SK-N-SH treated with all-trans-retinoic acid at 6 μM for 48 hours (cell line): ENCODE data around the gene CRIP3.

Source experiments
- ATAC-seq: fragments of 200-7000 bp; cut with Tn5 transposase; 3 replicates; pipeline ENCODE4 v1.9.1; 2020; ENCODE audit warnings: mild to moderate bottlenecking, moderate library complexity
- ARNTL ChIP-seq: fragments of 450-650 bp; formaldehyde crosslinking; IDR thresholded peaks from 2 replicates; pipeline ENCODE4 v1.5.0; 2020; ENCODE audit warnings: low read depth, mild to moderate bottlenecking, moderate library complexity, borderline replicate concordance
- BACH2 ChIP-seq: fragments of 250-450 bp; sonication (Bioruptor Pico); IDR thresholded peaks from 2 replicates; pipeline ENCODE4 v1.9.0; 2021; ENCODE audit warnings: mild to moderate bottlenecking, borderline replicate concordance
- CREB5 ChIP-seq: fragments of 250-450 bp; sonication (Bioruptor Pico); IDR thresholded peaks from 2 replicates; pipeline ENCODE4 v1.5.1; 2020; ENCODE audit warnings: low read depth, mild to moderate bottlenecking, moderate library complexity
- CSDC2 ChIP-seq: fragments of 250-450 bp; sonication (Bioruptor Pico); IDR thresholded peaks from 2 replicates; pipeline ENCODE4 v1.5.0; 2020; ENCODE audit warnings: mild to moderate bottlenecking, moderate library complexity
- ESRRG ChIP-seq: fragments of 250-450 bp; sonication (Bioruptor Pico); IDR thresholded peaks from 2 replicates; pipeline ENCODE4 v1.6.1; 2021; ENCODE audit warnings: mild to moderate bottlenecking
- GLIS3 ChIP-seq: fragments of 250-450 bp; sonication (Bioruptor Pico); IDR thresholded peaks from 2 replicates; pipeline ENCODE4 v1.5.0; 2020; ENCODE audit warnings: mild to moderate bottlenecking, moderate library complexity
- ISL1 ChIP-seq: fragments of 250-450 bp; sonication (Bioruptor Pico); IDR thresholded peaks from 2 replicates; pipeline ENCODE4 v2.1.2; 2022; ENCODE audit warnings: mild to moderate bottlenecking, moderate library complexity
- OSR1 ChIP-seq: fragments of 250-450 bp; sonication (Bioruptor Pico); IDR thresholded peaks from 2 replicates; pipeline ENCODE4 v1.8.0; 2022; ENCODE audit warnings: moderate library complexity, mild to moderate bottlenecking, inconsistent platforms
- PPARA ChIP-seq: fragments of 250-450 bp; sonication (Bioruptor Pico); IDR thresholded peaks from 2 replicates; pipeline ENCODE4 v1.5.0; 2020; ENCODE audit warnings: mild to moderate bottlenecking, borderline replicate concordance
- RARB ChIP-seq: fragments of 250-450 bp; sonication (Bioruptor Pico); IDR thresholded peaks from 2 replicates; pipeline ENCODE4 v1.8.0; 2021; ENCODE audit warnings: mild to moderate bottlenecking, moderate library complexity
- SNAI2 ChIP-seq: fragments of 250-450 bp; sonication (Bioruptor Pico); IDR thresholded peaks from 2 replicates; pipeline ENCODE4 v1.5.0; 2020; ENCODE audit warnings: mild to moderate bottlenecking, moderate library complexity
- TOX ChIP-seq: fragments of 250-450 bp; sonication (Bioruptor Pico); IDR thresholded peaks from 2 replicates; pipeline ENCODE4 v1.8.0; 2021; ENCODE audit warnings: mild to moderate bottlenecking, moderate library complexity, borderline replicate concordance
- ZC3H10 ChIP-seq: fragments of 250-450 bp; sonication (Bioruptor Pico); IDR thresholded peaks from 2 replicates; pipeline ENCODE4 v1.5.1; 2021; ENCODE audit warnings: mild to moderate bottlenecking, moderate library complexity
- ZFP30 ChIP-seq: fragments of 450-650 bp; formaldehyde crosslinking; IDR thresholded peaks from 2 replicates; pipeline ENCODE4 v1.5.0; 2022; ENCODE audit warnings: mild to moderate bottlenecking, moderate library complexity
- ZNF565 ChIP-seq: fragments of 450-650 bp; formaldehyde crosslinking; conservative IDR thresholded peaks from 2 replicates; pipeline ENCODE4 v1.5.0; 2020; ENCODE audit warnings: low read depth, mild to moderate bottlenecking, moderate library complexity
- ZNF70 ChIP-seq: fragments of 450-650 bp; formaldehyde crosslinking; IDR thresholded peaks from 2 replicates; pipeline ENCODE4 v1.5.0; 2020; ENCODE audit warnings: mild to moderate bottlenecking, moderate library complexity
- ZNF8 ChIP-seq: fragments of 450-650 bp; formaldehyde crosslinking; IDR thresholded peaks from 2 replicates; pipeline ENCODE4 v1.5.0; 2020; ENCODE audit warnings: mild to moderate bottlenecking, moderate library complexity
- TF ChIP-seq, protein P1 (sequence below): fragments of 250-450 bp; sonication (Bioruptor Pico); IDR thresholded peaks from 2 replicates; pipeline ENCODE4 v1.8.0; 2020; ENCODE audit warnings: mild to moderate bottlenecking, moderate library complexity, borderline replicate concordance
- TF ChIP-seq, protein P2 (sequence below): fragments of 250-450 bp; sonication (Bioruptor Pico); IDR thresholded peaks from 2 replicates; pipeline ENCODE4 v1.5.0; 2020; ENCODE audit warnings: mild to moderate bottlenecking, moderate library complexity
- TF ChIP-seq, protein P3 (sequence below): fragments of 250-450 bp; sonication (Bioruptor Pico); IDR thresholded peaks from 2 replicates; pipeline ENCODE4 v1.5.1; 2021; ENCODE audit warnings: mild to moderate bottlenecking, moderate library complexity

Gene CRIP3

GRCh38 chr6:43308990-43309477, 408 bp upstream of the CRIP3 start:
- ATAC-seq, result no peak
- TF ChIP-seq ZNF8 (CRISPR knock-in tag) (no peak), ISL1 (CRISPR knock-in tag) (no peak), BACH2 (no peak), RARB (CRISPR knock-in tag) (no peak), ZNF70 (CRISPR knock-in tag) (no peak), CSDC2 (CRISPR knock-in tag) (no peak), TOX (CRISPR knock-in tag) (no peak), ZNF565 (no peak), ESRRG (CRISPR knock-in tag) (no peak)

GRCh38 chr6:43307451-43308100, 1.1 kb downstream of the CRIP3 start:
- no peak for TF ChIP-seq PPARA (CRISPR knock-in tag)
- TF ChIP-seq OSR1 (CRISPR knock-in tag), result no peak
- TF ChIP-seq ZNF8 (CRISPR knock-in tag), result no peak
- TF ChIP-seq ZNF565, result no peak
- TF ChIP-seq GLIS3 (CRISPR knock-in tag), result no peak
- ATAC-seq, result no peak

- TF ChIP-seq ARNTL (CRISPR knock-in tag) (no peak), ZC3H10 (CRISPR knock-in tag) (no peak), ESRRG (CRISPR knock-in tag) (no peak), GLIS3 (CRISPR knock-in tag) (no peak), ISL1 (CRISPR knock-in tag) (no peak), OSR1 (CRISPR knock-in tag) (no peak), ZNF565 (no peak), RARB (CRISPR knock-in tag) (no peak), CSDC2 (CRISPR knock-in tag) (no peak), ZNF70 (CRISPR knock-in tag) (no peak), ZFP30 (CRISPR knock-in tag) (no peak), CREB5 (CRISPR knock-in tag) (no peak), SNAI2 (CRISPR knock-in tag) (no peak), BACH2 (no peak), TOX (CRISPR knock-in tag) (no peak), ZNF8 (CRISPR knock-in tag) (no peak)
- TF ChIP-seq, protein P1, sequence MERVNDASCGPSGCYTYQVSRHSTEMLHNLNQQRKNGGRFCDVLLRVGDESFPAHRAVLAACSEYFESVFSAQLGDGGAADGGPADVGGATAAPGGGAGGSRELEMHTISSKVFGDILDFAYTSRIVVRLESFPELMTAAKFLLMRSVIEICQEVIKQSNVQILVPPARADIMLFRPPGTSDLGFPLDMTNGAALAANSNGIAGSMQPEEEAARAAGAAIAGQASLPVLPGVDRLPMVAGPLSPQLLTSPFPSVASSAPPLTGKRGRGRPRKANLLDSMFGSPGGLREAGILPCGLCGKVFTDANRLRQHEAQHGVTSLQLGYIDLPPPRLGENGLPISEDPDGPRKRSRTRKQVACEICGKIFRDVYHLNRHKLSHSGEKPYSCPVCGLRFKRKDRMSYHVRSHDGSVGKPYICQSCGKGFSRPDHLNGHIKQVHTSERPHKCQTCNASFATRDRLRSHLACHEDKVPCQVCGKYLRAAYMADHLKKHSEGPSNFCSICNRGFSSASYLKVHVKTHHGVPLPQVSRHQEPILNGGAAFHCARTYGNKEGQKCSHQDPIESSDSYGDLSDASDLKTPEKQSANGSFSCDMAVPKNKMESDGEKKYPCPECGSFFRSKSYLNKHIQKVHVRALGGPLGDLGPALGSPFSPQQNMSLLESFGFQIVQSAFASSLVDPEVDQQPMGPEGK (CRISPR knock-in tag), result no peak
- TF ChIP-seq, protein P2, sequence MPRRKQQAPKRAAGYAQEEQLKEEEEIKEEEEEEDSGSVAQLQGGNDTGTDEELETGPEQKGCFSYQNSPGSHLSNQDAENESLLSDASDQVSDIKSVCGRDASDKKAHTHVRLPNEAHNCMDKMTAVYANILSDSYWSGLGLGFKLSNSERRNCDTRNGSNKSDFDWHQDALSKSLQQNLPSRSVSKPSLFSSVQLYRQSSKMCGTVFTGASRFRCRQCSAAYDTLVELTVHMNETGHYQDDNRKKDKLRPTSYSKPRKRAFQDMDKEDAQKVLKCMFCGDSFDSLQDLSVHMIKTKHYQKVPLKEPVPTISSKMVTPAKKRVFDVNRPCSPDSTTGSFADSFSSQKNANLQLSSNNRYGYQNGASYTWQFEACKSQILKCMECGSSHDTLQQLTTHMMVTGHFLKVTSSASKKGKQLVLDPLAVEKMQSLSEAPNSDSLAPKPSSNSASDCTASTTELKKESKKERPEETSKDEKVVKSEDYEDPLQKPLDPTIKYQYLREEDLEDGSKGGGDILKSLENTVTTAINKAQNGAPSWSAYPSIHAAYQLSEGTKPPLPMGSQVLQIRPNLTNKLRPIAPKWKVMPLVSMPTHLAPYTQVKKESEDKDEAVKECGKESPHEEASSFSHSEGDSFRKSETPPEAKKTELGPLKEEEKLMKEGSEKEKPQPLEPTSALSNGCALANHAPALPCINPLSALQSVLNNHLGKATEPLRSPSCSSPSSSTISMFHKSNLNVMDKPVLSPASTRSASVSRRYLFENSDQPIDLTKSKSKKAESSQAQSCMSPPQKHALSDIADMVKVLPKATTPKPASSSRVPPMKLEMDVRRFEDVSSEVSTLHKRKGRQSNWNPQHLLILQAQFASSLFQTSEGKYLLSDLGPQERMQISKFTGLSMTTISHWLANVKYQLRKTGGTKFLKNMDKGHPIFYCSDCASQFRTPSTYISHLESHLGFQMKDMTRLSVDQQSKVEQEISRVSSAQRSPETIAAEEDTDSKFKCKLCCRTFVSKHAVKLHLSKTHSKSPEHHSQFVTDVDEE (CRISPR knock-in tag), result no peak
- ATAC-seq, result no peak
Observed at GRCh38 chr6:43306086-43306485, 2.5 kb downstream of the CRIP3 start.

DNA sequence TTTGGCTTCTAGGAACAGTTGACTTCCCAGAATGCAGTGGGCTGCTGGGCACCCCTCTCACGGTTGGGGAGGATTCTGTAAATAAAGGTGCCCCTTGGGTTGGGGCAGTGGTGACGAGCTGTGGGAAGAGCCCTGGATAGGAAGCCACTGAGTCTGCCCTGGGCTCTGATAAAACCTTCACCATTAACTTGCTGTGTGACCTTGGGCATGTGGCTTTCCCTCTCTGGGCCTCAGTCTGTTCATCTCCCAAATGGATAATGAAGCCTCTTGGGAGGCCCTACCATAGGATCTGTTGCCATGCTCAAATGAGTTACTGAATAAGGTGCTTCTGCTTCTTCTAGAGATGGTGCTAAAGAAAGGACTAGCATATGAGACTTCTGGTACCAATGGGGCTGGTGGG, 3.7 kb downstream of the CRIP3 start:
- ATAC-seq, result no peak
- no peak for TF ChIP-seq ARNTL (CRISPR knock-in tag)
- no peak for TF ChIP-seq ZNF70 (CRISPR knock-in tag)
- no peak for TF ChIP-seq ISL1 (CRISPR knock-in tag)
- no peak for TF ChIP-seq ZFP30 (CRISPR knock-in tag)

DNA sequence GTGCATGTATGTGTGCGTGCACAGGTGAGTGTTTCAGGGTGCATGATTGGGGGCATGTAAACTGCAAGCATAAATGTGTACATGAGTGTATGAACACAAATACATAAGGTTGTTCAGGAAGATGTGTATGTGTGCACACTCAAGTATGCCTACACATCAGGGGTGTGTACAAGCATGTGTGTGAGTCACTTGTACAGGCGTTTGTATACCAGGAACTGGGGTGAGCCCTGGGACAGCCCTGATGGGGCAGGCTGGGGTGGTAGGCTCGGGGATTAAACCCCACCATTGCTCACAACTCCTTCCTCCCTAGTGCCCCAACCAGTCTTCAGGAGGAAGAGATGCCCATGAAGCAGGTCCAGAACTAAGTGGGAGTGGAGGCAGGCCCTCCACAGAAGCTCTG, 4.3 kb downstream of the CRIP3 start:
- TF ChIP-seq, protein P1 (CRISPR knock-in tag), result no peak
- TF ChIP-seq ZC3H10 (CRISPR knock-in tag) (no peak), PPARA (CRISPR knock-in tag) (no peak)
- TF ChIP-seq, protein P3, sequence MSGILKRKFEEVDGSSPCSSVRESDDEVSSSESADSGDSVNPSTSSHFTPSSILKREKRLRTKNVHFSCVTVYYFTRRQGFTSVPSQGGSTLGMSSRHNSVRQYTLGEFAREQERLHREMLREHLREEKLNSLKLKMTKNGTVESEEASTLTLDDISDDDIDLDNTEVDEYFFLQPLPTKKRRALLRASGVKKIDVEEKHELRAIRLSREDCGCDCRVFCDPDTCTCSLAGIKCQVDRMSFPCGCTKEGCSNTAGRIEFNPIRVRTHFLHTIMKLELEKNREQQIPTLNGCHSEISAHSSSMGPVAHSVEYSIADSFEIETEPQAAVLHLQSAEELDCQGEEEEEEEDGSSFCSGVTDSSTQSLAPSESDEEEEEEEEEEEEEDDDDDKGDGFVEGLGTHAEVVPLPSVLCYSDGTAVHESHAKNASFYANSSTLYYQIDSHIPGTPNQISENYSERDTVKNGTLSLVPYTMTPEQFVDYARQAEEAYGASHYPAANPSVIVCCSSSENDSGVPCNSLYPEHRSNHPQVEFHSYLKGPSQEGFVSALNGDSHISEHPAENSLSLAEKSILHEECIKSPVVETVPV (CRISPR knock-in tag), result no peak
- TF ChIP-seq, protein P2 (CRISPR knock-in tag), result no peak
- no peak for ATAC-seq
